ENCODE measurements around the gene KRTAP27-1.

GRCh38 chr21:30338717-30339116 lies 1.2 kb upstream of the KRTAP27-1 start:
- TF ChIP-seq, protein P1, sequence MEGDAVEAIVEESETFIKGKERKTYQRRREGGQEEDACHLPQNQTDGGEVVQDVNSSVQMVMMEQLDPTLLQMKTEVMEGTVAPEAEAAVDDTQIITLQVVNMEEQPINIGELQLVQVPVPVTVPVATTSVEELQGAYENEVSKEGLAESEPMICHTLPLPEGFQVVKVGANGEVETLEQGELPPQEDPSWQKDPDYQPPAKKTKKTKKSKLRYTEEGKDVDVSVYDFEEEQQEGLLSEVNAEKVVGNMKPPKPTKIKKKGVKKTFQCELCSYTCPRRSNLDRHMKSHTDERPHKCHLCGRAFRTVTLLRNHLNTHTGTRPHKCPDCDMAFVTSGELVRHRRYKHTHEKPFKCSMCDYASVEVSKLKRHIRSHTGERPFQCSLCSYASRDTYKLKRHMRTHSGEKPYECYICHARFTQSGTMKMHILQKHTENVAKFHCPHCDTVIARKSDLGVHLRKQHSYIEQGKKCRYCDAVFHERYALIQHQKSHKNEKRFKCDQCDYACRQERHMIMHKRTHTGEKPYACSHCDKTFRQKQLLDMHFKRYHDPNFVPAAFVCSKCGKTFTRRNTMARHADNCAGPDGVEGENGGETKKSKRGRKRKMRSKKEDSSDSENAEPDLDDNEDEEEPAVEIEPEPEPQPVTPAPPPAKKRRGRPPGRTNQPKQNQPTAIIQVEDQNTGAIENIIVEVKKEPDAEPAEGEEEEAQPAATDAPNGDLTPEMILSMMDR (conservative IDR thresholded peaks at IDR 0.05; ENCODE audit: low read depth in 2 of 2) = no peak
- TF ChIP-seq, protein P2, sequence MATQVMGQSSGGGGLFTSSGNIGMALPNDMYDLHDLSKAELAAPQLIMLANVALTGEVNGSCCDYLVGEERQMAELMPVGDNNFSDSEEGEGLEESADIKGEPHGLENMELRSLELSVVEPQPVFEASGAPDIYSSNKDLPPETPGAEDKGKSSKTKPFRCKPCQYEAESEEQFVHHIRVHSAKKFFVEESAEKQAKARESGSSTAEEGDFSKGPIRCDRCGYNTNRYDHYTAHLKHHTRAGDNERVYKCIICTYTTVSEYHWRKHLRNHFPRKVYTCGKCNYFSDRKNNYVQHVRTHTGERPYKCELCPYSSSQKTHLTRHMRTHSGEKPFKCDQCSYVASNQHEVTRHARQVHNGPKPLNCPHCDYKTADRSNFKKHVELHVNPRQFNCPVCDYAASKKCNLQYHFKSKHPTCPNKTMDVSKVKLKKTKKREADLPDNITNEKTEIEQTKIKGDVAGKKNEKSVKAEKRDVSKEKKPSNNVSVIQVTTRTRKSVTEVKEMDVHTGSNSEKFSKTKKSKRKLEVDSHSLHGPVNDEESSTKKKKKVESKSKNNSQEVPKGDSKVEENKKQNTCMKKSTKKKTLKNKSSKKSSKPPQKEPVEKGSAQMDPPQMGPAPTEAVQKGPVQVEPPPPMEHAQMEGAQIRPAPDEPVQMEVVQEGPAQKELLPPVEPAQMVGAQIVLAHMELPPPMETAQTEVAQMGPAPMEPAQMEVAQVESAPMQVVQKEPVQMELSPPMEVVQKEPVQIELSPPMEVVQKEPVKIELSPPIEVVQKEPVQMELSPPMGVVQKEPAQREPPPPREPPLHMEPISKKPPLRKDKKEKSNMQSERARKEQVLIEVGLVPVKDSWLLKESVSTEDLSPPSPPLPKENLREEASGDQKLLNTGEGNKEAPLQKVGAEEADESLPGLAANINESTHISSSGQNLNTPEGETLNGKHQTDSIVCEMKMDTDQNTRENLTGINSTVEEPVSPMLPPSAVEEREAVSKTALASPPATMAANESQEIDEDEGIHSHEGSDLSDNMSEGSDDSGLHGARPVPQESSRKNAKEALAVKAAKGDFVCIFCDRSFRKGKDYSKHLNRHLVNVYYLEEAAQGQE (IDR thresholded peaks at IDR 0.05; ENCODE audit: unreplicated experiment) = no peak
- TF ChIP-seq POLR2AphosphoS5 (IDR thresholded peaks at IDR 0.05; ENCODE audit: low read depth) (no peak), EZH2 (IDR thresholded peaks at IDR 0.05; ENCODE audit: low read depth, unreplicated experiment) (no peak)

Measured in GM23338 (cell line).